ENCODE data around the gene SMARCB1.

SMARCB1 gene

GRCh38 chr22:23803001-23803819 is 16.4 kb downstream of the SMARCB1 start:
- no peak for DNase-seq (ENCODE audit: low read depth)

- no peak for DNase-seq (ENCODE audit: low read depth)
Measured at GRCh38 chr22:23804781-23805291, 18.1 kb downstream of the SMARCB1 start.

- DNase-seq (ENCODE audit: low read depth), result no peak
Measured at GRCh38 chr22:23806837-23807236, 20.1 kb downstream of the SMARCB1 start.

GRCh38 chr22:23812378-23812777 is 25.6 kb downstream of the SMARCB1 start:
- DNase-seq (ENCODE audit: low read depth), result no peak

- no peak for DNase-seq (ENCODE audit: low read depth)
Measured at GRCh38 chr22:23815541-23816155, 28.9 kb downstream of the SMARCB1 start.

GRCh38 chr22:23816156-23816976 is 29.6 kb downstream of the SMARCB1 start:
- no peak for DNase-seq (ENCODE audit: low read depth)

- DNase-seq (ENCODE audit: low read depth), result no peak
Measured at GRCh38 chr22:23817146-23817545, 30.4 kb downstream of the SMARCB1 start.

GRCh38 chr22:23818541-23818940 is 31.8 kb downstream of the SMARCB1 start:
- DNase-seq (ENCODE audit: low read depth), result no peak

GRCh38 chr22:23820748-23821211 is 34.0 kb downstream of the SMARCB1 start:
- DNase-seq (ENCODE audit: low read depth), result no peak

GRCh38 chr22:23822101-23822671 is 35.4 kb downstream of the SMARCB1 start:
- no peak for DNase-seq (ENCODE audit: low read depth)

- DNase-seq (ENCODE audit: low read depth), result no peak
Measured at GRCh38 chr22:23823331-23823791, 36.6 kb downstream of the SMARCB1 start.

GRCh38 chr22:23824476-23825245 is 37.9 kb downstream of the SMARCB1 start:
- DNase-seq (ENCODE audit: low read depth), result no peak

- DNase-seq (ENCODE audit: low read depth), result no peak
Measured at GRCh38 chr22:23825246-23825905, 38.6 kb downstream of the SMARCB1 start.

GRCh38 chr22:23826510-23827350 is 40.0 kb downstream of the SMARCB1 start:
- no peak for DNase-seq (ENCODE audit: low read depth)

- no peak for DNase-seq (ENCODE audit: low read depth)
Measured at GRCh38 chr22:23827351-23827995, 40.7 kb downstream of the SMARCB1 start.

GRCh38 chr22:23828800-23829680 is 42.3 kb downstream of the SMARCB1 start:
- no peak for DNase-seq (ENCODE audit: low read depth)

GRCh38 chr22:23829845-23830372 is 43.1 kb downstream of the SMARCB1 start:
- no peak for DNase-seq (ENCODE audit: low read depth)

- DNase-seq (ENCODE audit: low read depth), result no peak
Measured at GRCh38 chr22:23831261-23831660, 44.5 kb downstream of the SMARCB1 start.
